Measurements from ENCODE around the gene TSPAN9. TPM values are rescaled to one million over a fixed set of nuclear protein-coding genes. Genes with fewer than 3 reads are reported as not detected.

TSPAN9 gene
- total RNA-seq, 2 donors from 2014 or later = 14.0 to 18.5 TPM

DNA sequence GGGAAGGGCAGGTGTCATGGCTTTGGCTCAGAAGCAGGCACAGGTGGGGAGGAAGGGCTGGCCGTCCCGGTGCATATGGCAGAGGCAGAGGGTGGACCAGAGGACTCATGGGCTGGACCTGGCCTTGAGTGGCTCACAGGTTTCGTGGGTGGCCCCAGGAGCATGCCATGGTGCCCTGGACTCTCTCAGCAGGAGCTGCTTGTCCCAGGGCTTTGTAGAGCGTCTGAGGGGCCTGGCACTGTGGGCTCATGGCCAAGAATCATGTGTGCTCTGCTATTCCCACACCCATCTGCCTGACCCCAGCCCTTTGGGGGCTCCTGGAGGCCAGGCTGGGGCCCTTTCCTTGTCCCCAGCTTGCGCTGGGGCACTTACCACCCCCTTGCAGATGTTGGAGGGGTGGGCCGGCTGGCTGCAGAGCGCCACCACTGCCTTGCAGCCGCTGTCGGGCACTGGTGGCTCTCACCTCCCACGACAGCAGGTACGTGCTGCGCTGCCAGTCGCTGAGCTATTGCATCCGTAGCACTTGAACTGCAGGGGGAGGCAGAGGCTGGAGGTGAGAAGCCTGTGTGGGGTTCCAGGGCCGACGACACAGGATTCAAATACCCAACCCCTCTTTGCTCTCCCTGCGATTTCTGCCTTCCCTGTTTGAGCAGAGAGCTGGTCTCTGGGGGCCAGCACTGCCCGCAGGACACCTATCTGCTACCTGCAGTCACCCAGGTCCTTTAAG is 226.4 kb downstream of the TSPAN9 start:
- ATAC-seq (no peak), DNase-seq (peak; percentile 25 to 55 (median 40))
- TF ChIP-seq CTCF (IDR thresholded peaks at IDR 0.05) = peak in 4 of 7 experiments; percentile 17 to 38 (median 26)
- no peak for TF ChIP-seq POLR2A (IDR thresholded peaks at IDR 0.05)
- 62 to 63% methylated on average over 10 to 18 of the region's 18 CpGs for WGBS, 2 donors
- Histone ChIP-seq H3K9me3 (no peaks in the 10 kb centered on the region), H3K4me3 (no peak overlapping the region), H3K27ac (no peak overlapping the region), H3K27me3 (no peaks in the 10 kb centered on the region), H3K36me3 (replicated peaks in 1 of 2; ENCODE audit: insufficient read depth in 1 of 2, low read depth in 2 of 2) (no peaks in the 10 kb centered on the region), H3K4me1 (peaks cover 17% of the 10 kb centered on the region)
- intact Hi-C loops (cut with DNase I) = loop anchor here (10.0 kb wide), 1 partner anchor 471 kb away; no protein-coding TSS in a partner anchor

DNA sequence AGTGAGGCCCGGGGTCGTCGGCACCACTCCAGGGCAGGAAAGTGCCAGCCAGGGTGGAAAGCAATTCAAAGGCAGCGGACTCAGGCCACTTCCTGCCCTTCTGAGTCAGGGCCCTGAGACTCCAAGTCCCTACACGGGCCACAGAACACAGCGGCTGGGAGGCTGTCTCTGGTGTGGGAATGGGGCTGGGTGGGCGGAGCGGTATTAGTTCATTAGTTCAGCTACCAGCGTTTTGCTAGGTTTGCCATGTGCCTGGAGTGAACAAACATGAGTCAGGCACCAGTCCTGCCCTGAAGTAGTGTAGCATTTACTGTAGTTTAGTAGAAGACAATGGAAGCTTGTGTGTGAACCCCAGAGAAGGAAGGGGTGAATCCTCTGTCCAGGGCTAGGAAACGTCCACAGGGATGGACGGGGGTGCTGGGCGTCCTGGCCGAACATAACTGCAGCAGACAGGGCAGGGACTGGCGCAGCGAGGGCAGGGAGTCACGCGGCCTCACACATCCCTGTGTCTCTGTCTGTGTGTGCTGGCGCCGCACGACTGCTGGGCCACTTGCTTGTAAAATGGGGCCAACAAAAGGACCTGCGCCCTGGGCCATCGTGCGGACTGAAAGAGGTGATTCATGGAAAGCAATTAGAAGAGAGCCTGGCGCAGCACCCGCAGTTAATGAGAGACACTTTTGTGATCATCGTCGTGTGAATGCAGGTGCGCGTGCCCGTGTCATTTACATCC is 227.4 kb downstream of the TSPAN9 start:
- Histone ChIP-seq H3K9me3 (no peaks in the 10 kb centered on the region), H3K36me3 (replicated peaks in 1 of 2; ENCODE audit: insufficient read depth in 1 of 2, low read depth in 2 of 2) (no peaks in the 10 kb centered on the region), H3K4me1 (peaks cover 16% of the 10 kb centered on the region), H3K4me3 (no peak overlapping the region), H3K27me3 (no peaks in the 10 kb centered on the region), H3K27ac (no peak overlapping the region)
- DNase-seq = peak in 3 of 4 donors; percentile 32 to 55 (median 41)
- ATAC-seq = no peak
- no peak for TF ChIP-seq CTCF (IDR thresholded peaks at IDR 0.05)
- no peak for TF ChIP-seq POLR2A (IDR thresholded peaks at IDR 0.05)
- WGBS, 2 donors = 76 to 84% methylated on average over 28 to 30 of the region's 30 CpGs
- intact Hi-C loops (cut with DNase I) = loop anchor here (5.0 to 10.0 kb wide), 2 partner anchors 148 to 470 kb away; no protein-coding TSS in a partner anchor

GRCh38 chr12:3305464-3305863 is 228.3 kb downstream of the TSPAN9 start:
- Histone ChIP-seq H3K9me3 (no peaks in the 10 kb centered on the region), H3K36me3 (replicated peaks in 1 of 2; ENCODE audit: insufficient read depth in 1 of 2, low read depth in 2 of 2) (no peaks in the 10 kb centered on the region), H3K4me3 (no peak overlapping the region), H3K27me3 (no peaks in the 10 kb centered on the region), H3K4me1 (peaks cover 12% of the 10 kb centered on the region), H3K27ac (no peak overlapping the region)
- DNase-seq (no peak), ATAC-seq (no peak)
- TF ChIP-seq POLR2A (IDR thresholded peaks at IDR 0.05) (no peak), CTCF (IDR thresholded peaks at IDR 0.05) (no peak)
- intact Hi-C loops (cut with DNase I) = loop anchor here (5.0 to 10.0 kb wide), 2 partner anchors 147 to 469 kb away; no protein-coding TSS in a partner anchor
- WGBS, 2 donors = 92 to 95% methylated on average over 8 to 12 of the region's 12 CpGs

DNA sequence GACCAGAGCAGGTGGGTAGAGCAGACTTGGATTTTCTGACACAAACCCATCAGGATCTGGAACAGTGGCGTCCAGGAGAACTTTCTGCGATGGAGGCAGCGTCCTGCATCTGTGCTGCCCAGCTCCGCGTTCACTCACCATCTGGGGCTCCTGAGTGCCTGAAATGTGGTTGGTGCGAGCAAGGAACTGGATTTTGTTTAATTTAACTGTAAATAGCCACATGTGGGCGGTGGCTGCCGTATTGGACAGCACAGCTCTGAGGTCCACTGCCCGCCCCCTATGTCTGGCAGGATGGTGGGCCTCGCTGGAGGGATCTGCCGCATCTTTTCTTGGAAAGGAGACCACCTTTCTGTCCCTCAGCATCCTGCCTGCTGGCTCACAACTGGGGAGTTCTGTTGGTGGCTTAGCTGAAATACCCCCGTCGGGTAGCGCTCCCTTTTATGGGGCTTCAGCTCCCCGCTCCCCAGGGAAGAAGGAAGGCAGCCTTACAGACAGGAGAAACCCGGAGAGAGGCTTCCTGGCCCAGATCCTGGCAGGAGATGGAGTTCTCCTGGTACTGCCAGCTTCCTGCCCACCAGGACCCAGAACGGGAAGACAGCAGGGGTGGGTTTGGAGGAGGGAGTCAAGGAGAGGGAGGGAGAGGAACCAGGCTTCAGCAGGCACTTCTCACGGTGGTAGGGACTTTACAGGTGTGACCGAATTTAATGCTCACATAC is 228.9 kb downstream of the TSPAN9 start:
- intact Hi-C loops (cut with DNase I) = loop anchor here (5.0 to 10.0 kb wide), 2 partner anchors 146 to 469 kb away; no protein-coding TSS in a partner anchor
- no peaks in the 10 kb centered on the region for H3K27me3 ChIP-seq
- no peak for DNase-seq

More for the DNA sequence above, 228.9 kb downstream of the TSPAN9 start:
- H3K4me1 ChIP-seq = peaks cover 12% of the 10 kb centered on the region
- H3K27ac ChIP-seq = no peak overlapping the region
- no peak for ATAC-seq
- no peak for TF ChIP-seq POLR2A (IDR thresholded peaks at IDR 0.05)
- no peak for TF ChIP-seq CTCF (IDR thresholded peaks at IDR 0.05)
- 89 to 94% methylated on average over 18 to 19 of the region's 19 CpGs for WGBS, 2 donors
- no peak overlapping the region for H3K4me3 ChIP-seq
- H3K9me3 ChIP-seq = no peaks in the 10 kb centered on the region
- no peaks in the 10 kb centered on the region for H3K36me3 ChIP-seq (replicated peaks in 1 of 2; ENCODE audit: insufficient read depth in 1 of 2, low read depth in 2 of 2)

All from body of pancreas (tissue), 4 donors.